Upper lobe of left lung (tissue), 4 donors: Measurements from ENCODE around the gene NRIP2.

Experiments used
- EP300 ChIP-seq, 4 donors: sonication (generic); formaldehyde crosslinking; IDR thresholded peaks; one replicate each; pipeline ENCODE4 v1.5.1; 2017; ENCODE audit warnings: antibody characterized with exemption in 4 of 4, control low read depth in 2 of 4
- TF ChIP-seq, protein P1 (sequence below), 6 experiments: fragments of 450-650 bp in 4 of 6; fragments of 200-600 bp in 2 of 6; sonication (generic) in 2 of 6; IDR thresholded peaks; one replicate each; pipeline ENCODE4 v1.5.1; 2016 to 2019; ENCODE audit warnings: antibody characterized with exemption in 6 of 6

DNA sequence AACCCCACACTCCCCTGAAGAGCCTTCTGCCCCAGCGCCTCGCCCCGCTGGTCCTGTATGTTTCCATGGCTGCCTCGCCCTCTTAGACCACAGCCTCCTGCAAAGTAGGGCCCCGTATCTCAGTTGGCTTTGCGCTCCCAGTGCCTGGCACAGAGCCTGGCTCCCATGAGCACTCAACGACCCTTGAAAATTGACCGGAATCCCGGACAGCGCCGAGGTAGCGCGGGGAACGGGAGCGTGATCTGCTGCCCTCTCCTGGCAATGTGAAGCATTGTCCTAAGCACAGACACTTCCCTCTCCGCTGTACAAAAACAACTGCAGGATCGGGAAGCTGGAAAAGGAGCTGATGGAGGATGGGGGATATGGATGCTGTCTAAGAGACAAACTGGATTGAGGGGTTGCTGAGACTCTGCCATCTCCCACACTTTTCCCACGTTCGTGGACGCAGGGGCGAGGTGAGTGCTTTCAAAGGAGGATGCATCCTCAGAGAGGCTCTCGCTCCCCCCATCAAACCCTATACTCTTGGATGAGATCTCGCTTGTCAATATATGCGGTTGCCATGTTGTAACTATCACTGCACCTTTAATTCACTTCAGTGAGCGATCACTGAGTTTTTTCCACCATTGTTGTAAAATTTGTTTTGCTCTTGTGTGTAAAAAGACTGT lies 50.8 kb downstream of the NRIP2 start:
- TF ChIP-seq, protein P1, sequence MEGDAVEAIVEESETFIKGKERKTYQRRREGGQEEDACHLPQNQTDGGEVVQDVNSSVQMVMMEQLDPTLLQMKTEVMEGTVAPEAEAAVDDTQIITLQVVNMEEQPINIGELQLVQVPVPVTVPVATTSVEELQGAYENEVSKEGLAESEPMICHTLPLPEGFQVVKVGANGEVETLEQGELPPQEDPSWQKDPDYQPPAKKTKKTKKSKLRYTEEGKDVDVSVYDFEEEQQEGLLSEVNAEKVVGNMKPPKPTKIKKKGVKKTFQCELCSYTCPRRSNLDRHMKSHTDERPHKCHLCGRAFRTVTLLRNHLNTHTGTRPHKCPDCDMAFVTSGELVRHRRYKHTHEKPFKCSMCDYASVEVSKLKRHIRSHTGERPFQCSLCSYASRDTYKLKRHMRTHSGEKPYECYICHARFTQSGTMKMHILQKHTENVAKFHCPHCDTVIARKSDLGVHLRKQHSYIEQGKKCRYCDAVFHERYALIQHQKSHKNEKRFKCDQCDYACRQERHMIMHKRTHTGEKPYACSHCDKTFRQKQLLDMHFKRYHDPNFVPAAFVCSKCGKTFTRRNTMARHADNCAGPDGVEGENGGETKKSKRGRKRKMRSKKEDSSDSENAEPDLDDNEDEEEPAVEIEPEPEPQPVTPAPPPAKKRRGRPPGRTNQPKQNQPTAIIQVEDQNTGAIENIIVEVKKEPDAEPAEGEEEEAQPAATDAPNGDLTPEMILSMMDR (IDR thresholded peaks at IDR 0.05), result peak; percentile 72 to 88 (median 84)
- no peak for TF ChIP-seq EP300 (IDR thresholded peaks at IDR 0.05)
